ENCODE measurements around the gene ANO2. TPM values are rescaled to one million over a fixed set of nuclear protein-coding genes. Genes with fewer than 3 reads are reported as not detected.

Gene ANO2
- total and polyA plus RNA-seq, 2 experiments from 2014 or later: 0.21 TPM; not detected in 1

- Histone ChIP-seq H3K4me3 (no peak overlapping the region), H3K27ac (no peak overlapping the region), H3K4me1 (ENCODE audit: low read depth) (no peaks in the 10 kb centered on the region), H3K36me3 (no peaks in the 10 kb centered on the region), H3K9me3 (ENCODE audit: low read depth) (no peaks in the 10 kb centered on the region), H3K27me3 (peaks cover 14% of the 10 kb centered on the region)
- DNase-seq (ENCODE audit: low read depth in 1 of 2, low spot score in 1 of 2): no peak
- TF ChIP-seq CTCF (IDR thresholded peaks at IDR 0.05; ENCODE audit: low read depth, low read length): no peak
Observed at GRCh38 chr12:5777451-5777850, 167.6 kb downstream of the ANO2 start.

- TF ChIP-seq CTCF (IDR thresholded peaks at IDR 0.05; ENCODE audit: low read depth, low read length): no peak
- Histone ChIP-seq H3K4me1 (ENCODE audit: low read depth) (no peaks in the 10 kb centered on the region), H3K36me3 (no peaks in the 10 kb centered on the region), H3K4me3 (no peak overlapping the region), H3K27me3 (peaks cover 14% of the 10 kb centered on the region), H3K9me3 (ENCODE audit: low read depth) (no peaks in the 10 kb centered on the region), H3K27ac (no peak overlapping the region)
- DNase-seq (ENCODE audit: low read depth in 1 of 2, low spot score in 1 of 2): no peak
Observed at GRCh38 chr12:5776091-5776490, 169.0 kb downstream of the ANO2 start.

GRCh38 chr12:5773550-5773949 is 171.5 kb downstream of the ANO2 start:
- TF ChIP-seq CTCF (IDR thresholded peaks at IDR 0.05; ENCODE audit: low read depth, low read length): no peak
- Histone ChIP-seq H3K4me3 (no peak overlapping the region), H3K27ac (no peak overlapping the region), H3K9me3 (ENCODE audit: low read depth) (no peaks in the 10 kb centered on the region), H3K27me3 (peaks cover 11% of the 10 kb centered on the region), H3K36me3 (no peaks in the 10 kb centered on the region), H3K4me1 (ENCODE audit: low read depth) (no peaks in the 10 kb centered on the region)
- no peak for DNase-seq (ENCODE audit: low read depth in 1 of 2, low spot score in 1 of 2)

GRCh38 chr12:5771756-5772155 is 173.3 kb downstream of the ANO2 start:
- H3K27me3 ChIP-seq: peaks cover 7% of the 10 kb centered on the region
- no peak overlapping the region for H3K4me3 ChIP-seq
- H3K36me3 ChIP-seq: no peaks in the 10 kb centered on the region
- no peaks in the 10 kb centered on the region for H3K9me3 ChIP-seq (ENCODE audit: low read depth)
- DNase-seq (ENCODE audit: low read depth in 1 of 2, low spot score in 1 of 2): no peak
- H3K4me1 ChIP-seq (ENCODE audit: low read depth): no peaks in the 10 kb centered on the region
- TF ChIP-seq CTCF (IDR thresholded peaks at IDR 0.05; ENCODE audit: low read depth, low read length): no peak
- H3K27ac ChIP-seq: no peak overlapping the region

- Histone ChIP-seq H3K27me3 (peaks cover 7% of the 10 kb centered on the region), H3K4me3 (no peak overlapping the region), H3K9me3 (ENCODE audit: low read depth) (no peaks in the 10 kb centered on the region), H3K27ac (no peak overlapping the region), H3K36me3 (no peaks in the 10 kb centered on the region), H3K4me1 (ENCODE audit: low read depth) (no peaks in the 10 kb centered on the region)
- TF ChIP-seq CTCF (IDR thresholded peaks at IDR 0.05; ENCODE audit: low read depth, low read length): no peak
- no peak for DNase-seq (ENCODE audit: low read depth in 1 of 2, low spot score in 1 of 2)
Observed at GRCh38 chr12:5770727-5771126, 174.3 kb downstream of the ANO2 start.

Measured in cardiac muscle cell (in vitro differentiated cells and primary cell).